ENCODE measurements around the gene ANKRD13B.

Gene ANKRD13B

DNA sequence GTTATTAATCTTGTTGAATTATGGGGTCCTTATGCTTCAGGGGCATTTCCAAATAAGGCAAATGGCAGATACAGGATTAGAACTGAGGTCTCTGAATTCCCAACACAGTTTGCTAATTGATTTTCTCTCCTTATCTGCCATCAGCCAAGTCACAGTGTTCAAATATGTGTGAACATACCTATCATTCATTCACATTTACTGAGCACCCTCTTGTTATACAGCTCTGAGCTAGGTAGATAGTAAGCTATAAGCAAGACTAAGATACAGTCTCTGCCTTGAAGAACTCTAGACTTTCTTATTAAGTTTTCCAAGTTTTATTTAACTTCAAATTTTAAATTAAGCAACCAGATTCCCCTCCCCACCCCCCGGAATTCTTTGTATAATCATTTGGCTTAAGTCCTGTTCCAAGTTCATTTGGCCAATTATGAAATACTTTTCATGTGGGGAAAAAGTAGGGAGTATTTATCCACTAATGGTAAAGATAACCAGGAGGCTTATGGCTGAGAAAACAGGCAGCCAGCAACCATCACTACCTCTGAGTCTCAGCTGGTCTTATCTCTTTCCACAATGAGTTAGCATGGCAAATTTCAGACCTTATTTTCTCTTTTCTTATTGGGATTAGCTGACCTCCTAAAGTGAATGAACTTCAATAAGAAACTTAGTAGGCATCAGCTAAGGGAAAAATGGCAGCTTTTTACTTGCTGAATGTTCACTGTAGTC, 61.2 kb downstream of the ANKRD13B start:
- no peak for DNase-seq

DNA sequence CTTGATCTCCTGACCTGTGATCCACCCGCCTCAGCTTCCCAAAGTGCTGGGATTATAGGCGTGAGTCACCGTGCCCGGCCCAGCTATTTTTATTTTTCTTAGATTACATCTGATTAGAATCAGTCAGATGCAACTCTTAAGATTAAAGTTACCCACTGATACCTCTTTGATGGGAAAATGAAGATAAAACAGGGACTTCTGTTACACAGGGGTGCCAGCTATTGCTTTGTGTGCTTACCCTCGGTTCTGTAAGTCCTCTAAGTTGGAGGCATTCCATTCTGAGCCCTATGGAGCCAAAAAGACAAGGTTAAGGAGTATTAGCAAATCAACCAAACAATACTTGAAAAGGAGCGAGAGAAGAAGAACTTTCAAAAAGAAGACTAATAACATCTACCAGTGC, 62.4 kb downstream of the ANKRD13B start:
- no peak for DNase-seq

DNA sequence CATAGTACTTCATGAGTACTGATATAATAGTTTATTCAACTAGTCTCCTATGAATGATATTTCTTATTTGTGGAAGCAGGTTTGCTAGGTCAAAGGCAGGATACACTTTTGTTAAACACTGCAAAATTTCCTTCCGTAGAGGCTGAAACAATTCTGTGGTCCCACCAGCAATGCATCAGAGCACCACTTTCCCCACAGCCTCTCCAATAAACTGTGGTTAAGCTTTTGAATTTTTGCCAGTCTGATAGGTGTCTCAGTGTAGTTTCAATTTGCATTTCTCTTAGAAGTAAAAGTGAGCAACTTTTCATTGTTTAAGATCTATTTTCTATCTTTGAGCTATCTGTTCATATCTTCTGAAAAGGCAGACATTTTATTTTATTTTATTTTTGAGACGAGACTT, 66.2 kb downstream of the ANKRD13B start:
- no peak for DNase-seq

GRCh38 chr17:29661213-29661612, 68.3 kb downstream of the ANKRD13B start:
- no peak for DNase-seq

DNA sequence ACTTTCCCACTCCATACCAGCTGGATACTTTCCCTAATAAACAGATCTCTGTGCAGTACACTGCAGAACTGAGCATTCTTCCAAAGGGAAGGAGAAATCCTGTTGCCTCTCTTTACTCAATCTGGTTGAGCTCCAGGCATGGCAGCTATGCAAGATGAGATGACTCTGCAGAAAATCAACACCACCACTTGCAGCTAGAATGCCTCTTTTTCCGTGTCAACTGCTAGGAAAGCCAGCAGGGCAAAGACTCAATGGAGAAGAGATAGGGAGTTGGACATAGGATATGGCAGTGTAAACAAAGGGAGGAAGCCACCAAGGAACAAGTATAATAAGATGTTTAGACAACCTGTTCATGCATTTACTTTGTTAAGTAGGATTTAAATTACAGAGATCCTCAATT, 70.2 kb downstream of the ANKRD13B start:
- DNase-seq, result no peak

All from GF-D8 (cell line).